ENCODE data around the gene VSTM2L.

The VSTM2L gene

GRCh38 chr20:37971561-37972127 is 68.7 kb downstream of the VSTM2L start:
- no peak for TF ChIP-seq RAD21 (IDR thresholded peaks at IDR 0.05; ENCODE audit: low read depth)
- no peak for TF ChIP-seq NFIC (IDR thresholded peaks at IDR 0.05)
- TF ChIP-seq CEBPB (IDR thresholded peaks at IDR 0.05), result no peak
- TF ChIP-seq TAF1 (IDR thresholded peaks at IDR 0.05; ENCODE audit: low read depth), result no peak
- TF ChIP-seq ZBTB7A (IDR thresholded peaks at IDR 0.05; ENCODE audit: low read depth), result no peak
- TF ChIP-seq TEAD4 (IDR thresholded peaks at IDR 0.05), result no peak
- TF ChIP-seq USF1 (IDR thresholded peaks at IDR 0.05), result no peak
- no peak for TF ChIP-seq REST (IDR thresholded peaks at IDR 0.05; ENCODE audit: low read depth)
- TF ChIP-seq YY1 (IDR thresholded peaks at IDR 0.05; ENCODE audit: low read depth), result no peak

GRCh38 chr20:37972256-37973058 is 69.5 kb downstream of the VSTM2L start:
- TF ChIP-seq EP300 (IDR thresholded peaks at IDR 0.05; ENCODE audit: borderline replicate concordance) (no peak), CREB1 (IDR thresholded peaks at IDR 0.05; ENCODE audit: low read depth) (no peak), USF1 (IDR thresholded peaks at IDR 0.05) (no peak), CEBPB (IDR thresholded peaks at IDR 0.05) (no peak), EGR1 (IDR thresholded peaks at IDR 0.05) (no peak), TEAD4 (IDR thresholded peaks at IDR 0.05) (no peak), REST (IDR thresholded peaks at IDR 0.05; ENCODE audit: low read depth) (no peak), ZBTB7A (IDR thresholded peaks at IDR 0.05; ENCODE audit: low read depth) (no peak), RAD21 (IDR thresholded peaks at IDR 0.05; ENCODE audit: low read depth) (no peak), MAX (IDR thresholded peaks at IDR 0.05) (no peak), TAF1 (IDR thresholded peaks at IDR 0.05; ENCODE audit: low read depth) (no peak), NFIC (IDR thresholded peaks at IDR 0.05) (no peak), TCF12 (IDR thresholded peaks at IDR 0.05; ENCODE audit: low read depth) (no peak), FOXM1 (IDR thresholded peaks at IDR 0.05; ENCODE audit: borderline replicate concordance, low read depth) (no peak), YY1 (IDR thresholded peaks at IDR 0.05; ENCODE audit: low read depth) (no peak)

- no peak for TF ChIP-seq CEBPB (IDR thresholded peaks at IDR 0.05)
- TF ChIP-seq CREB1 (IDR thresholded peaks at IDR 0.05; ENCODE audit: low read depth), result no peak
- no peak for TF ChIP-seq EGR1 (IDR thresholded peaks at IDR 0.05)
Observed at GRCh38 chr20:37973059-37973910, 70.4 kb downstream of the VSTM2L start.

GRCh38 chr20:37976887-37977286 is 74.0 kb downstream of the VSTM2L start:
- TF ChIP-seq CREB1 (IDR thresholded peaks at IDR 0.05; ENCODE audit: low read depth) (no peak), YY1 (IDR thresholded peaks at IDR 0.05; ENCODE audit: low read depth) (no peak), NFIC (IDR thresholded peaks at IDR 0.05) (no peak), TCF12 (IDR thresholded peaks at IDR 0.05; ENCODE audit: low read depth) (no peak), CEBPB (IDR thresholded peaks at IDR 0.05) (no peak), ZBTB7A (IDR thresholded peaks at IDR 0.05; ENCODE audit: low read depth) (no peak), MAX (IDR thresholded peaks at IDR 0.05) (no peak)

GRCh38 chr20:37977338-37977737 is 74.4 kb downstream of the VSTM2L start:
- no peak for TF ChIP-seq ZBTB7A (IDR thresholded peaks at IDR 0.05; ENCODE audit: low read depth)
- TF ChIP-seq EGR1 (IDR thresholded peaks at IDR 0.05), result no peak
- TF ChIP-seq RAD21 (IDR thresholded peaks at IDR 0.05; ENCODE audit: low read depth), result no peak
- no peak for TF ChIP-seq FOXM1 (IDR thresholded peaks at IDR 0.05; ENCODE audit: borderline replicate concordance, low read depth)
- TF ChIP-seq TCF12 (IDR thresholded peaks at IDR 0.05; ENCODE audit: low read depth), result no peak
- no peak for TF ChIP-seq CEBPB (IDR thresholded peaks at IDR 0.05)
- no peak for TF ChIP-seq EP300 (IDR thresholded peaks at IDR 0.05; ENCODE audit: borderline replicate concordance)

All from Ishikawa (cell line).